Measurements from ENCODE around the gene TANK. TPM values are rescaled to one million over a fixed set of nuclear protein-coding genes. Genes with fewer than 3 reads are reported as not detected.

TANK gene
- total and polyA plus RNA-seq, 2 of the 8 experiments (the other 6 are each of a cell fraction or from before 2014, with no cell fraction given): 7.0 to 26.1 TPM

DNA sequence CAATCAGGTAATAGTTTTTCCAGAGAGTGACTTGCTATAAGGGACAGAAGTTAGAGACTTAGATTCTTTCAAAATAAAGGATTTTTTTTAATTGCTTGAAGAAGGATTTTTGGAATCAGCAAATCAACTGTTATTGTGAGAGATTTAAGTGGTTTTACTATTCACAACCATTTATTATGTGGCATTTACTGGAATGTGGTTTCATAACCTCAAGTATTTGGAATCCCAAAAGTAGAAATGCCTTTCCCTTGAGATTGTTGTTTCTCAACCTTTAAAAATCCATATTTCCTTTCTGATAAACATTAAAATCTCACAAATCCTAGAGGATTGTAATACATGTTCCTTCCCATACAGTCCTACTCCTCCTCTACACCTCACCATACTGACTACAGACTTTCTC lies 5.0 kb downstream of the TANK start:
- POLR2A ChIA-PET (ENCODE audit: partially characterized antibody): no interaction called here
- Histone ChIP-seq H3K9ac (replicated peaks in 1 of 4; ENCODE audit: extremely low read depth in 1 of 4, low read depth in 3 of 4, low read length in 3 of 4) (no peak overlapping the region), H3K23ac (ENCODE audit: insufficient read length) (no peak overlapping the region), H2BK5ac (ENCODE audit: low read depth, low read length) (no peak overlapping the region), H3K18ac (ENCODE audit: extremely low read depth, low read length) (no peak overlapping the region), H2BK120ac (replicated peaks; ENCODE audit: low read depth, low read length) (no peak overlapping the region), H3K27ac (ENCODE audit: low read depth, low read length) (no peak overlapping the region), H2AK5ac (ENCODE audit: low read depth, low read length) (no peak overlapping the region), H3K14ac (ENCODE audit: insufficient read length) (no peak overlapping the region), H4K20me1 (replicated peaks in 1 of 2; ENCODE audit: control insufficient read depth in 1 of 2, insufficient read depth in 2 of 2, low read length in 2 of 2) (no peaks in the 10 kb centered on the region), H3K4me1 (replicated peaks in 1 of 4; ENCODE audit: control insufficient read depth in 3 of 4, insufficient read depth in 4 of 4, low read length in 3 of 4) (no peaks in the 10 kb centered on the region; a peak in 1 of 7 replicates), H3K4me3 (ENCODE audit: extremely low read depth in 1 of 4, insufficient read depth in 2 of 4, low read depth in 3 of 4, low read length in 4 of 4) (no peak overlapping the region), H3K9me3 (ENCODE audit: insufficient read depth in 2 of 2, low read depth in 1 of 2, low read length in 1 of 2) (no peaks in the 10 kb centered on the region), H2BK20ac (ENCODE audit: low read length) (no peak overlapping the region), H3K79me1 (ENCODE audit: low read depth, low read length) (no peaks in the 10 kb centered on the region; the same call in 1 of the 2 replicates), H3K27me3 (replicated peaks in 1 of 4; ENCODE audit: control insufficient read depth in 3 of 4, extremely low read depth in 1 of 4, insufficient read depth in 3 of 4, low read length in 3 of 4) (no peaks in the 10 kb centered on the region), H4K5ac (ENCODE audit: insufficient read length, low read depth, low read length) (no peak overlapping the region), H2AFZ (ENCODE audit: low read length) (no peak overlapping the region), H3K23me2 (ENCODE audit: low read depth, low read length) (peaks cover 7% of the 10 kb centered on the region; the same call in 1 of the 2 replicates), H3K36me3 (ENCODE audit: control insufficient read depth in 2 of 4, insufficient read depth in 4 of 4, low read length in 3 of 4) (peaks cover 0 to 3% (median 1%) of the 10 kb centered on the region in 4 experiments; a peak in 5 of 8 replicates), H3K4ac (replicated peaks; ENCODE audit: insufficient read length, low read depth, low read length) (no peak overlapping the region), H3K4me2 (ENCODE audit: insufficient read depth in 1 of 2, low read depth in 2 of 2, low read length in 2 of 2) (no peak overlapping the region), H2BK15ac (ENCODE audit: low read length) (no peak overlapping the region), H4K8ac (ENCODE audit: extremely low read depth, insufficient read depth, low read length) (no peak overlapping the region), H2BK12ac (ENCODE audit: low read depth, low read length) (no peak overlapping the region), H3K56ac (replicated peaks; ENCODE audit: insufficient read length, low read depth, low read length) (no peak overlapping the region), H3K79me2 (ENCODE audit: control insufficient read depth in 1 of 2, insufficient read depth in 2 of 2, low read length in 2 of 2) (peaks cover 0 to 23% of the 10 kb centered on the region in 2 experiments; a peak in 2 of 4 replicates), H4K91ac (replicated peaks; ENCODE audit: insufficient read length, low read length) (no peak overlapping the region)
- CTCF ChIA-PET (ENCODE audit: partially characterized antibody): no interaction called here
- FAIRE-seq (no peak), DNase-seq (ENCODE audit: low read depth in 1 of 2, low spot score in 2 of 2) (no peak)
- TF ChIP-seq TEAD4 (IDR thresholded peaks at IDR 0.05; ENCODE audit: low read depth, low read length) (no peak), KDM1A (IDR thresholded peaks at IDR 0.05; ENCODE audit: borderline replicate concordance, low read length) (no peak), HDAC2 (IDR thresholded peaks at IDR 0.05; ENCODE audit: borderline replicate concordance in 1 of 2, low read depth in 2 of 2, low read length in 2 of 2) (no peak), RAD21 (IDR thresholded peaks at IDR 0.05 in 1 of 2, conservative IDR thresholded peaks at IDR 0.05 in 1 of 2; ENCODE audit: low read depth in 2 of 2, low read length in 2 of 2) (no peak), HDAC6 (IDR thresholded peaks at IDR 0.05; ENCODE audit: low read depth, low read length) (no peak), CBX5 (IDR thresholded peaks at IDR 0.05; ENCODE audit: low read depth, low read length) (no peak), TAF1 (IDR thresholded peaks at IDR 0.05; ENCODE audit: low read depth, low read length) (no peak), EP300 (IDR thresholded peaks at IDR 0.05; ENCODE audit: borderline replicate concordance in 1 of 2, low read depth in 2 of 2, low read length in 2 of 2) (no peak), TAF7 (optimal IDR thresholded peaks at IDR 0.05; ENCODE audit: borderline replicate concordance, low read depth, low read length) (no peak), PHF8 (conservative IDR thresholded peaks at IDR 0.05; ENCODE audit: low read depth, low read length) (no peak), SP1 (IDR thresholded peaks at IDR 0.05; ENCODE audit: low read depth, low read length) (no peak), TBP (IDR thresholded peaks at IDR 0.05; ENCODE audit: low read depth, low read length) (no peak)
- TF ChIP-seq, protein P1, sequence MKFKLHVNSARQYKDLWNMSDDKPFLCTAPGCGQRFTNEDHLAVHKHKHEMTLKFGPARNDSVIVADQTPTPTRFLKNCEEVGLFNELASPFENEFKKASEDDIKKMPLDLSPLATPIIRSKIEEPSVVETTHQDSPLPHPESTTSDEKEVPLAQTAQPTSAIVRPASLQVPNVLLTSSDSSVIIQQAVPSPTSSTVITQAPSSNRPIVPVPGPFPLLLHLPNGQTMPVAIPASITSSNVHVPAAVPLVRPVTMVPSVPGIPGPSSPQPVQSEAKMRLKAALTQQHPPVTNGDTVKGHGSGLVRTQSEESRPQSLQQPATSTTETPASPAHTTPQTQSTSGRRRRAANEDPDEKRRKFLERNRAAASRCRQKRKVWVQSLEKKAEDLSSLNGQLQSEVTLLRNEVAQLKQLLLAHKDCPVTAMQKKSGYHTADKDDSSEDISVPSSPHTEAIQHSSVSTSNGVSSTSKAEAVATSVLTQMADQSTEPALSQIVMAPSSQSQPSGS (IDR thresholded peaks at IDR 0.05; ENCODE audit: low read length): no peak

All from H1 (cell line).